Stimulated activated CD8-positive, alpha-beta memory T cell treated with anti-CD3 and anti-CD28 coated beads, Interleukin-12 subunit alpha, Interleukin-12 subunit beta, amount 100 ng/mL, for 1 hour (primary cell): ENCODE results near the gene NIPAL3.
"Not testable (repeated sequence)": the region's sequence is repeated elsewhere in the genome, so short reads cannot be mapped to it uniquely, and the experiment has no call there.

Source experiments
- DNase-seq: peaks from one replicate; pipeline ENCODE4 v3.0.0-alpha.2; 2020; ENCODE audit warnings: low read depth

Gene NIPAL3

DNA sequence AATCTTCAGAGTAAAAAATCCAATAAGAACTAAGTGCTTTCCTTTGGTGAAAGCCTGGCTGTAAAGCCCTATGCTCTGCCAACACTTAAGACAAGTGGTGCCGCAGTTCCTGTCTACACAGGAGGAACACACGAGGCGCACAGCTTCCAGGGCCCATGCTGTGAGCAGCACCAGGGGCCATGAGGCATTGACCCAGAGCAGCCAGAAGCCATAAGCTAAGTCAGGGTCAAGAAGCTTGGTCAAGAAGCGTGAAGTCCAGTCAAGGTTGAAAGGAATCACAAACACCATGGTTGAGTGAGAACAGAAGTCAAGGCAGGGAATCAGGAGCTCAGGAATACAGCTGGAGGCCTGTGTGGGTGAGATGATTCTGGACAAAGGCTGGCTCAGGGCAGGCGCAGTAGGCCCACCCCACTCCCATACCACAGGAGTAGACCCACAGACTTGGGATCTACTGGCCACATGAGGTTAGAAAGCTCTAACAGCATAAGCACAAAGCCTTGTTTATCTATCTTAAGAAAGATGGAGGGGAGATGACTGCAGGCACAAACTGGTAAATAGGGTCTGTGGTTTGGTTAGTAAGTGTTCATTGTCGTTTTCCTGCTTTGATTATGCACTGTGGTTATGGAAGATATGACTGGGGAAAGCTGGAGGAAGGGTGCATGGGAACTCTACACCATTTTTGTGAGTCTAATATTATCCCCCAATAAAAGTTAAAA, 44.1 kb downstream of the NIPAL3 start:
- DNase-seq, result no peak

DNA sequence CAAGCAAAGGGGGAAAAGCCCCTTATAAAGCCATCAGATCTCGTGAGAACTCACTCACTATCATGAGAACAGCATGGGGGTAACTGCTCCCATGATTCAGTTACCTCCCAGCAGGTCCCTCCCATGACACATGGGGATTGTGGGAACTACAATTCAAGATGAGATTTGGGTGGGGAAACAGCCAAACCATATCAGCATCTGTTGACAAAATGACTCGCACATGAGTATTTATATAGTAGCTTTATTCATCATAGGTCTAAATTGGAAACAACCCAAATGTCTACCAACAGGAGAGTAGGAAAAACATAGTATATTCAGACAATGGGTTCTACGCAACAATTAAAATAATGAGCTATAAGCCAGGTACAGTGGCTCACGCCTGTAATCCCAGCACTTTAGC, 46.5 kb downstream of the NIPAL3 start:
- DNase-seq, result not testable (repeated sequence)

DNA sequence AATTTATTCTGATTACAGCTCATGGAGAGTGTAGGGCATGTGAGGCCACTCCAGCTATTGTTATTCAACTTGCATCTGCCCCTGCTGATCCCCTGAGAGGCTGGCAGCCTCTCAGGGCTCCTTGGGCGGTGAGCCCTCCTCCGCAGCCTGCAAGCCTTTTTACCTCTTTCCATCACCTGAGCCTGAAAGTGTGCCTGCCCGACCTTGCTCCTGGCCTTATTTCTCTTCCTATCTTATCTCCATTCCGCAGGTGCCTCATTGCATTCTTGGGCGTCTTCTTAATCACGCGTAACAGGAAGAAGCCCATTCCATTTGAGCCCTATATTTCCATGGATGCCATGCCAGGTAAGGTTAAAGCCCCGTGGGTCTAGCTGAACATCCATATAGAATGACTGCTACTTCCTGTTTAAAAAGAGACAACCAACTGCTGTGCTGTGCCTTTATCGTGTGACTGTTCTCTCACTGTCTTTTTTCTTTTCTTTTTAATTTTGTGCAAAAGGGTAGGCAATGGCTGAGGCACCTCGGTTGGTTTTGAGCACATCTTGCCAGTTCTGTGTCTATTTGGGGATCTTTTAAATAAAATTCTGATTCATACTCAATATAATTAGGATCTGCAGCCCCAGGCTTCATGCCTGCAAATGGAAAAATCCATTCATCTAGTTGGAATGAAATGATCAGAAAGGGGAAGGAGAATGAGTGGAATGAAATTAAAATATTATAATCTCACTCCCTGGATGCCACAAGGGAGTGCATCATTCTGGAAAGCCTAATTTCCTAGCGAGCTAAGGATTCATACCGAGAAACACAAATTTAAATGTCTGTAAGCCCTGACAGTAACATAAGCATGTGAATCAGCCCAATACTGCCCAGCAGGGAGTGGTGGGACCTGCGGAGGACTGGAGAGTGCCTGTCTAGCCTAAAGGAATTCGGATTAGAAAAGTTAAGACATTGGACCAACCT, 48.5 kb downstream of the NIPAL3 start:
- no peak for DNase-seq

GRCh38 chr1:24465099-24465498, 49.5 kb downstream of the NIPAL3 start:
- DNase-seq, result no peak

DNA sequence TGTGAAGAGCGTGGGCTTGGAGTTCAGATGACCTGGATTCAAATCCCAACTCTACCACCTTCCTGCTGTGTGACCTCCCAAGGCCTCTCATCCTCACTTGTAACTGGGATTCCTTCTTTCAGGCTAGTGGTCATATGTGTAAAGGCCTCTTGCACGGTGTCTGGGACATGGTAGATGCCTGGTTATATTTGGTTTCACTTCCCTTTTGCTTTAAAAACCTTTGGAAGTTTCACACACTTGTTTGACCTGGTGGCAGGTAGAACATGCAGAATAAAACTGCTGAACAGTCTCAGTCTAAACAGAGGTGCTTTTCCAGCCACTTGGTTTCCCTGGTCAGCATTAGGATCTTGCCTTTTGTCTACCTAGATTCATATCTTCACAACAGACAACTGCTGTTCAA, 50.0 kb downstream of the NIPAL3 start:
- no peak for DNase-seq

DNA sequence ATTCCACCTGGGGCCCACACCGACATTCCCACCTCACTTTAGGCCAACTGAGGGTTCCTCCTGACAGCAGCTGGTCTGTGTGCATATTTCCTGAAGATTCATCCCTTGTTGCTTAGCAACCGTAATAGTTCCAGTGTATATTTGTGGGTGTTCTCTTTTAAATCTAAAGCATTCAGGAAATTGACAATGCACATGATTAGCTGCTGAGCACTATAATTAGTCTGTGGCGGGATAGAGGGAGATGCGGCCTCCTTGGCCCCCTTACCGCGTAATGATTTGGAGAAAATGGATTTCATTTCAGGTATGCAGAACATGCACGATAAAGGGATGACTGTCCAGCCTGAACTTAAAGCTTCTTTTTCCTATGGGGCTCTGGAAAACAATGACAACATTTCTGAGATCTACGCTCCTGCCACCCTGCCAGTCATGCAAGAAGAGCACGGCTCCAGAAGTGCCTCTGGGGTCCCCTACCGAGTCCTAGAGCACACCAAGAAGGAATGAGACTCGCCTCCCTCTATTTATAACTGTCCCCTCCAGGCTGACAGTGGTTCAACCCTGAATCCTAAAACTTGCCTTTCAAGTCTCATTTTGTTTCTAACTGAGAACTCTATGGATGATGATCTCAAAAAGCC, 53.2 kb downstream of the NIPAL3 start:
- no peak for DNase-seq

GRCh38 chr1:24470592-24470991, 55.0 kb downstream of the NIPAL3 start:
- DNase-seq, result no peak

DNA sequence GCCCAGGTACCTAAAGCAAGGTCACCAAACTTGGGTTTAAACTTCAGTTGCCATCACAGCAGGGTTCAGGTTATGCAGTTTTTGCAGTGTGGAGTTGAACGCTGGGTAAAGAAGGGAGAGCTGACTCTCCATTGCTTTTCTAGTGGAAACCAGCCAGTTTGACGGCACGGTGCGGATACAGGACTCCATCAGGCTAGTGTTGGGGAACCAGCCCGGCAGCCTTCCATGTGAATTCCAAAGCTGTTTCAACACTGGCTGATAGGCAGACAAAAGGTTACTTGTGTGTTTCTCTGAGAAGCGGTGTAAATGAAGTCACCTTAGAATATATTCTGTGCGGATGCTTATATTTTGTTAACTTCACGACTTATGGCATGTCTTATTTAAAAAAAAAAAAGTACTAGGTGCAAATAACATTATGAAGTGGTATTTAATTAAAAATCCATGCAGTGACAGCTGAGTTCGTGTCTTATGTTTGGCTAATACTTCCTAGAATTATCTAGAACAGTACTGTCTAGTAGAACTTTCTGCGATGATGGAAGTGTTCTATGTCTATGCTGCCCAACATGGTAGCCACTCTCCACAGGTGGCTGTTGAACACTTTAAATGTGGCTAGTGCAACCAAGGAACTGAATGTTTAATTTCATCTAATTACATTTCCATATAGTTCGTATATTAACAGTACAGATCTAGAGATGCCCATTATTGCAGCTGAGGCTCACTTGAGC, 57.1 kb downstream of the NIPAL3 start:
- DNase-seq, result no peak

- DNase-seq, result no peak
These were observed 58.6 kb downstream of the NIPAL3 start for GRCh38 chr1:24474193-24474592.

- DNase-seq, result no peak
These were observed 60.1 kb downstream of the NIPAL3 start for GRCh38 chr1:24475700-24476099.

DNA sequence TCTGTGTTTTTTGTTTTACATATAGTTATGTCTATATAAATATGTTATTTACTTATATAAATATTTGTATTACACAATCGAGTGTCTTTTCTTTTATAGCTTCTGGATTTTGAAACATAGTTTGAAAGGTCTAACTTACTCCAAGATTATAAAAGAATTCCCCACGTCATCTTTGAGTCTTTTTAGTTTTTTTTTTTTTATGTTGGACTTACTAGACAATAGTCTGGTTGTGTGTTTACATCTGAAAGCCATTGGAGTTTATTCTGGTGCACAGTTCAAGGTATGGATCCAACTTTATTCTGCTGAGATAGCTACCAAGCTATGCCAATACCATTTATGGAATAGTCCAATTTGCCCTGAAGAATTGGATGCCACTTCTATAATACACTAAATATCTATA, 61.0 kb downstream of the NIPAL3 start:
- no peak for DNase-seq

GRCh38 chr1:24477309-24477708, 61.7 kb downstream of the NIPAL3 start:
- no peak for DNase-seq

DNA sequence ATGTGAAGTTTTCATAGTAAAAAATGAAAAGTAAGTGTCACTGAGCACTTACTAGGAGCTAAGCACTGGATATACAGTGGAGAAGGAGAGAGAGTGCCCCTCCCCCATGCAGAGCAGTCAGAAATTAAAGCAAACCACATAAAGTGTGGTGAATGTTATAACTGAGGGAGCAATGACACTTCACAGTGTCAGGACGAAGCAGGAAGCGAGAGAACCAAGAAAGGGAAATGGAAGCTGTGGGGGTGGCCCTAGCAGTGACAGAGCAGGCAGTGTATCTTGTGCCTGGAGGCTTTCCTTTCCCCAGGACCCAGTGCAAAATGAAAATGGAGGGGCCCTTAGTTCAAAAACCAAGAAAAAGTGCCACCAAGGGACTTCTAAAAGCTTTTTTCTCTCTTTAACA, 65.5 kb downstream of the NIPAL3 start:
- no peak for DNase-seq

DNA sequence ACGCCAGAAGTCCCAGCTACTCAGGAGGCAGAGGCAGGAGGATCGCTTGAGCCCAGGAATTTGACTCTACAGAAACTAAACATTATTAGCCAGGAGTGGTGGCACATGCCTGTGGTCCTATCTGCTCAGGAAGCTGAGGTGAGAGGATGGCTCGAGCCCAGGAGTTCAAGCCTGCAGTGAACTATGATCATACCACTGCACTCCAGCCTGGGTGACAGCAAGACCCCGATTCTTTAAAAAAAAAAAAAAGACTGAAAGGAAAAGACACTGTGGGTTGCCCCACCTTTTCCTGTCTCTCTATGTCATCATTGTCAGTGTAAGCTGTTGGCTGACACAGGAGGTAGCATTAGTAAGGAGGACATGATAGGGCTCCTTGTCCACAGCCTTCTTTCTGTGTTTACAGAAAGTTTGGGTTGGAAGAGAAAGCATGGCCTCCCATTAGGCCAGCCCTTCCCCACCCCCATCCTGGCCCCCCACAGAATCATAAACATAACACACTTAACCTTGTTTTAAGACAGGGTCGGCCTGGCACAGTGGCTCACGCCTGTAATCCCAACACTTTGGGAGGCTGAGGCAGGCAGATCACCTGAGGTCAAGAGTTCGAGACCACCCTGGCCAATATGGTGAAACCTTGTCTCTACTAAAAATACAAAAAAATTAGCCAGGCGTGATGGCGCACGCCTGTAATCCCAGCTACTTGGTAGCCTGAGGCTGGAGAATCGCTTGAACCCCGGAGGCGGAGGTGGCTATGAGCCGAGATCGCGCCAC, 66.4 kb downstream of the NIPAL3 start:
- no peak for DNase-seq

- no peak for DNase-seq
These were observed 67.8 kb downstream of the NIPAL3 start for GRCh38 chr1:24483441-24483840.

- DNase-seq, result no peak
These were observed 68.6 kb downstream of the NIPAL3 start for GRCh38 chr1:24484199-24484598.

DNA sequence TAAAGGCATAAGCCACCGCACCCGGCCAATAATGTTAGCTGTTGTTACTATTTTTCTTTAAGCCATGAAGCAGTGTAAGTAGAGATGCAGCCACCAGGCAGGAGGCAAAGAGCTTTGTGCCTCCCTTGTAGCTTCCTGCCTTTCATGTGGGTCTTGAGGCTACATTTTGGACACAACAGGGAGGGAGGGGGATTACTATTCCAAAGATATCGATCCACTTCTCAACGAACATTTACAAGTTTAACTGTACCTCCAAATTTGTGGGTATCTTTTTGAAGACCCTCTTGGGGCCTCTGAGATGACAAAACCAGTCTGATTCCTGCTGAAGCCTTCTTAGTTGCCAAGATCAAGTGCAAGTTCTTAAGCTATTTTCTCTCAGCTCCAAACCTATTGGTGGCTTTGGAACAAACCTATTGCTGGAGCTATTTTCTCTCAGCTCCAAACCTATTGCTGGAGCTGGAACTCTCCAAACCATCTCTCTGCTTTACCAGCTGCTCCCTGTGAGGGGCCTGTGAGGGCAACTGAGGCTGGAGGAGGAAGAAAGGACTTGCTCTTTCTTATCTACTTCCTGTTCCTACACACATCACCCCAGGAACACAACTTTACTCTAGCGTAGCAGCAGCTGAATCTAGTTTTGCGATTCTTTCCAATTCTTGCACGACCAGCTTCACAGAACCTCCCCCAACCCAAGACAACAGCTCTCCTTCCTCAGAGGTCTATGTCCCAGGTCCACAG, 70.9 kb downstream of the NIPAL3 start:
- no peak for DNase-seq

DNA sequence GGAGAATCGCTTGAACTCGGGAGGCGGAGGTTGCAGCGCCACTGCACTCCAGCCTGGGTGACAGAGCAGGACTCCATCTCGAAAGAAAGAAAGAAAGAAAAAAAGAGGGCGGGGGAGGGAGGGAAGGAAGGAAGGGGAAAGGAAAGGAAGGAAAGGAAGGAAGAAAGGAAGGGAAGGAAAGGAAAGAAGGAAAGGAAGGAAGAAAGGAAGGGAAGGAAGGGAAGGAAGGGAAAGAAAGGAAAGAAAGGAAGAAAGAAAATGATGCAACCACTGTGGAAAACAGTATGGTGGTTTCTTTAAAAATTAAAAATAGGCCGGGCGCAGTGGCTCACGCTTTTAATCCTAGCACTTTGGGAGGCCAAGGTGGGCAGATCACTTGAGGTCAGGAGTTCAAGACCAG, 71.9 kb downstream of the NIPAL3 start:
- DNase-seq, result no peak

GRCh38 chr1:24488159-24488558, 72.6 kb downstream of the NIPAL3 start:
- not testable (repeated sequence) for DNase-seq

DNA sequence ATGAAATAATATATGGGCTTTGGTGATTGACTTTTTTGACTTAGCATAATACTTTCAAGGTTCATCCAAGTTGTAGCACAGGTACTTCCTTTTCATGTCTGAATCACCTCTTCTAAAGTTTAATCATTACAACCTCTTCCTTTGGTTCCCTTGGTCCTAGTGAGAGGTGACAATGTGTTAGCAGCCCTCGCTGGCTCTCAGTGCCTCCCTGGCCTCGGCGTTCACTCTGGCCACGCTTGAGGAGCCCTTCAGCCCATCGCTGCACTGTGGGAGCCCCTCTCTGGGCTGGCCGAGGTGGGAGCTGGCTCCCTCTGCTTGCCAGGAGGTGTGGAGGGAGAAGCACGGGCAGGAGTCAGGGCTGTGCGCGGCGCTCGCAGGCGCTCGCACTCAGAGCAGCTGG, 74.1 kb downstream of the NIPAL3 start:
- DNase-seq, result no peak
